HG03457 (cell line): ENCODE measurements around the gene PLXNB3.

Source experiments
- ATAC-seq: cut with Tn5 transposase; IDR thresholded peaks from one replicate; pipeline ENCODE4 v1.9.1; 2021; ENCODE audit warnings: moderate number of reproducible peaks; ENCODE audit not compliant: unreplicated experiment

PLXNB3 gene

GRCh38 chrX:153772316-153773217 is 8.5 kb downstream of the PLXNB3 start:
- no peak for ATAC-seq

- no peak for ATAC-seq
Observed at GRCh38 chrX:153773218-153773611, 9.2 kb downstream of the PLXNB3 start.

- ATAC-seq, result no peak
Observed at GRCh38 chrX:153773741-153774575, 9.9 kb downstream of the PLXNB3 start.

DNA sequence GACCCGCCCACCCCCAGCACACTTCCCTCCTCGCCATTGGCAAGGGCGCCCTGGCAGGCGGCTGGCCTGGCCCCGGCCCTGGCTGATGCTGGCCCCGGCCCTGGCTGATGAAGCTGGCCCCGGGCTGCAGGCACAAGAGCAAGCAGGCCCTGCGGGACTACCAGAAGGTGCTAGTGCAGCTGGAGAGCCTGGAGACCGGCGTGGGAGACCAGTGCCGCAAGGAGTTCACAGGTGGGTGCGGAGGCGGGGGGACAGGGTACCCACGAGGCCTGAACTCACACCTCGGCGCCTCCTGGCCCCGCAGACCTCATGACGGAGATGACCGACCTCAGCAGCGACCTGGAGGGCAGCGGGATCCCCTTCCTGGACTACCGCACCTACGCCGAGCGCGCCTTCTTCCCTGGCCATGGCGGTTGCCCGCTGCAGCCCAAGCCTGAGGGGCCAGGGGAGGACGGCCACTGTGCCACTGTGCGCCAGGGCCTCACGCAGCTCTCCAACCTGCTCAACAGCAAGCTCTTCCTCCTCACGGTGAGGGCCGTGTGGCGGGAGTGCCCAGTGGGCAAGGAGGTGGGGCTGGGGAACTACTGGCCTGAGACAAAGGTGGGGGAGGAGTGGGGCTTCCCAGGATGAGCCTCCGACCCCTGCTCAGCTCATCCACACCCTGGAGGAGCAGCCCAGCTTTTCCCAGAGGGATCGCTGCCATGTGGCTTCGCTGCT is 10.7 kb downstream of the PLXNB3 start:
- no peak for ATAC-seq

DNA sequence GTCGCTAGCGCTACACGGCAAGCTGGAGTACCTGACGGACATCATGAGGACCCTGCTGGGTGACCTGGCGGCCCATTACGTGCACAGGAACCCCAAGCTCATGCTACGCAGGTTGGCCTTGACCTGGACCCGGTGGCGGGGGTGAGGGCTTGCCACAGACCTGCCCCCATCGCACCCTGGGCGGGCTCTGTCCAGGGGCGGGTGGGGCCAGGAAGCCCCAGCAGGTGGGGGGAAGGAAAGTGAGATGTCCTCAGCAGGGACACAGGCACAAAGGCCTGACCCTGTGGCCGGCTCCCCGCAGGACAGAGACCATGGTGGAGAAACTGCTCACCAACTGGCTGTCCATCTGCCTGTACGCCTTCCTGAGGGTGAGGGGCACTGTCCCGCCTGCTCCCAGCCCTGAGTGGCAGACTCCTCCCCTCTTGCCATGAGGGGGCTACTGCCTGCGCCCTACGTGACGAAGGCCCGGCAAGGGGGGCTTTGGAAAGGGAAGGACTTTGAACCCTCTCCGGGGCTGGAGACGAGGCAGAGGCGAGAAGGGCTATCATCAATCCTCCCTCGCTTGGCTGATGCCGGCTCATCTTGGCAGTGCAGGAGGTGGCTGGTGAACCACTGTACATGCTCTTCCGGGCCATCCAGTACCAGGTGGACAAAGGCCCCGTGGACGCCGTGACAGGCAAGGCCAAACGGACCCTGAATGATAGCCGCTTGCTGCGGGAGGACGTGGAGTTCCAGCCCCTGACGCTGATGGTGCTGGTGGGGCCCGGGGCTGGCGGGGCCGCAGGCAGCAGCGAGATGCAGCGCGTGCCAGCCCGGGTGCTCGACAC is 11.5 kb downstream of the PLXNB3 start:
- ATAC-seq, result no peak

- ATAC-seq, result no peak
Observed at GRCh38 chrX:153776120-153776599, 12.1 kb downstream of the PLXNB3 start.

- ATAC-seq, result no peak
Observed at GRCh38 chrX:153776611-153777045, 12.6 kb downstream of the PLXNB3 start.

GRCh38 chrX:153777261-153778090 is 13.4 kb downstream of the PLXNB3 start:
- ATAC-seq, result no peak

GRCh38 chrX:153778181-153778580 is 14.1 kb downstream of the PLXNB3 start:
- no peak for ATAC-seq

- ATAC-seq, result no peak
Observed at GRCh38 chrX:153778684-153779101, 14.6 kb downstream of the PLXNB3 start.

- no peak for ATAC-seq
Observed at GRCh38 chrX:153779891-153780677, 16.0 kb downstream of the PLXNB3 start.

DNA sequence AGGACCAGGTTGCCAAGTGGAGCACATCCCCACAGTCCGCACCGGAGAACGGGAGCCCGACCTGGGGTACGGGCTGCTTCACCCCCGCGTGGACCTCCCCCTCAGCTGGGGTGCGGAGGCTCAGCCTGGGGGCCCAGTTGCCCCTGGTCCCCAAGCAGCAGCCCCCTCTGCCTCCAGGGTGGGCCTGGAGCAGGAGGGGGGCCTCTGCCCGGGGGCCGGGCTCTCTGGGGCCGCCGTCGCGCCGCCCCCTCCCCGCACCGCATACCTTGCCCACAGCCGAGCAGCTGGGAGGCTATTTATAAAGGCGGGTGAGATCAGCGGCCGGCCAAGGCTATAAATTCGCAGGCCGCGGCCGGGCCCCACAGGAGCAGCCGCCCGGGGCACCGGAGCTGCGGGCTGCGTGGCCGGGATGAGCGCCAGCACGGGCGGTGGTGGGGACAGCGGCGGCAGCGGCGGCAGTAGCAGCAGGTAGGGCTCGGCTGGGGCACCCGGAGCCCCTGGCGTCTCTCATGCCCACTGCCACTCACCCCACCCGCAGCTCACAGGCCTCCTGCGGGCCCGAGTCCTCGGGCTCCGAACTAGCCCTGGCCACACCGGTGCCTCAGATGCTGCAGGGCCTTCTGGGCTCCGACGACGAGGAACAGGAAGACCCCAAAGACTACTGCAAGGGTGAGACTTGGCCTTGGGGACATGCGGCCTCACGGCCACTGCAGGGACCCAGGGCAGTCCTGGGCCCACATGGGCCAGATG is 16.8 kb downstream of the PLXNB3 start, which contains the start of gene SRPK3:
SRPK3 (plus strand) TSS at position 364 of the 750 bp plus-strand sequence; CDS start at position 410, 46 bp downstream.
- ATAC-seq, result no peak

- no peak for ATAC-seq
Observed at GRCh38 chrX:153781428-153782047, 17.5 kb downstream of the PLXNB3 start.

DNA sequence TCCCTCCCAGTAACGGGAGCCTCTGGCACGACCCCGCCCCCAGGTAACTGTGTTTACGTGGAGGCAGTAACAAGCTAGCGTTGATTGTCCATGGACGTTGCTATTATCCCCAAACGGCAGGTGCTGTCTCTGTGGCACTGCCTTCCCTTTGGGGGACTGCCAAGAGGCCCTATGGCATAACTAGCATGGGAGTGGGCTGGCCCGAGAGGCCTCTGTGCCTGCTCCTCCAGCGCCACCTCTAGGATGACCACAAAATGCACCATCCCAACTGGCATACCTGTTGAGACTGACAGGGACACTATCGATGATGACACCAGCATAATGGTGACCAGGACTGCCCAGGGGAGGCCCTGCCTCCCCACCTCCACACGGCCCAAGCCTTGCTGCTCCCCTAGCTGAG is 18.3 kb downstream of the PLXNB3 start:
- ATAC-seq, result no peak

DNA sequence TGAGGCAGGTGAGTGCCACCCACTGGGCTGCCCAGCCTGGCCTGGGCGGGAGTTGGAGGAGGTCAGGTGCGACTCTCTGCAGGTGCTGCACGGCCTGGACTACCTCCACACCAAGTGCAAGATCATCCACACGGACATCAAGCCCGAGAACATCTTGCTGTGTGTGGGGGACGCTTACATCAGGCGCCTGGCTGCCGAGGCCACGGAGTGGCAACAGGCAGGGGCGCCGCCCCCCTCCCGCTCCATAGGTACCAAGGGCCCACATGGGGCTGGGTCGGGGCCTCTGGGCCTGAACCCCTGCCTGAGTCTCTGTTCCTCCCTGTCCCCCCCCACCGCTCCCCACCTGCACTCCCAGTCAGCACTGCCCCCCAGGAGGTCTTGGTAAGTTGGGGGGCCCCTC is 18.8 kb downstream of the PLXNB3 start:
- no peak for ATAC-seq

GRCh38 chrX:153783378-153784013 is 19.4 kb downstream of the PLXNB3 start:
- ATAC-seq, result no peak
